ENCODE measurements around the gene ADD2.
"Not testable (repeated sequence)": the region's sequence is repeated elsewhere in the genome, so short reads cannot be mapped to it uniquely, and the experiment has no call there.

ADD2 gene

GRCh38 chr2:70753902-70754301 is 14.1 kb downstream of the ADD2 start:
- no peak for DNase-seq (ENCODE audit: low read depth in 1 of 2, low spot score in 1 of 2)

GRCh38 chr2:70753031-70753430 is 15.0 kb downstream of the ADD2 start:
- no peak for DNase-seq (ENCODE audit: low read depth in 1 of 2, low spot score in 1 of 2)

GRCh38 chr2:70752396-70752795 is 15.6 kb downstream of the ADD2 start:
- DNase-seq (ENCODE audit: low read depth in 1 of 2, low spot score in 1 of 2), result no peak

GRCh38 chr2:70751881-70752280 is 16.1 kb downstream of the ADD2 start:
- DNase-seq (ENCODE audit: low read depth in 1 of 2, low spot score in 1 of 2), result no peak

DNA sequence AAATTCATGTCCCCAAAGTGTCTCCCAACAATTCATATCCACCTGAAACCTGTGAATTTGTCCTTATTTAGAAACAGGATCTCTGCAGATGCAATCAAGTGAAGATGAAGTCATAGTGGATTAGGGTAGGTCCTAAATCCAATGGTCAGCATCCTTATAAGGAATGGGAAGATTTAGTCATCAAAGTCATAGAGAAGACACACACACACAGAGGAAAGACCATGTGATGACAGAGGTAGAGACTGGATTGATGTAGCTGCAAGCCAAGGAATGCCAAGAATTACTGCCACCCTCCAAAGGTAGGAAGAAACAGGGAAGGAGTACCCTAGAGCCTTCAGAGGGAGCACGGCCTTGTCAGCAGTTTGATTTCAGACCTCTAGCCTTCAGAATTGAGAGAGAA is 17.7 kb downstream of the ADD2 start:
- no peak for DNase-seq (ENCODE audit: low read depth in 1 of 2, low spot score in 1 of 2)

DNA sequence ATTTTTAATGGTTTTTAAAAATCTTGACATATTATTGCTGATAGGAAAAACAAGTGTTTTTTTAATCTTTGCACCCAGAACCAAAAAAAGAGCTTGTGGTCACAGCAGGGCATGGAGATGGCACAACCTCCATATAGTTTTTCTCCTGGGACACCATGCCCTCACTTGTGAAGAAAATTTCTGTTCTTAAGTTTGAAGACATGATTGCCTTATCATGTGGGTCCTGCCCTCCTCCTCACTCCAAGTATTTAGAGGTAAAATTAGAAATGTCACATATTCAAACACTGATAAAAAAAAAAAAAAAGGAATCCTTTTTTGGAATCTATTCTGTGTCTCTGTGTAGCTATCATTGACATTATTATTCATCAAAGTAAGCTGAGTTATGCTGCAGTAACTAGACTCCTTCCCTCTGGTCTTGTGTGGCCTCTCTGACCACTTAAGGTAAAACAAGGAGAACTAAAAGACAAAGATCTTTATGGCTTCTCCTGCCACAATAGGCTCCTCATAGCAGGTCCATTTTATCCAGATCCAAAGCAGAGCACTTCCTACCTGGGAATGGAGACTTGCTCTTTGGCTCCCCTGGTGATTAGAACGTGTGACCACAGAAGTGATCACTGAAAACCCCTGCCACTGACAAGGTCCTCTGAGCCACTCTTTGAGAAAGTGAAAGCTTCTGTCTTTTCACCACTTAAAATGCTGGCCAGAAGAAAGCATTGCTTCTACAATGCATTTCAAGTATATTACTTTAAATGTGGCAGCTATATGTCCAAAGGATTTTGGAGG is 19.8 kb downstream of the ADD2 start:
- no peak for DNase-seq (ENCODE audit: low read depth in 1 of 2, low spot score in 1 of 2)

DNA sequence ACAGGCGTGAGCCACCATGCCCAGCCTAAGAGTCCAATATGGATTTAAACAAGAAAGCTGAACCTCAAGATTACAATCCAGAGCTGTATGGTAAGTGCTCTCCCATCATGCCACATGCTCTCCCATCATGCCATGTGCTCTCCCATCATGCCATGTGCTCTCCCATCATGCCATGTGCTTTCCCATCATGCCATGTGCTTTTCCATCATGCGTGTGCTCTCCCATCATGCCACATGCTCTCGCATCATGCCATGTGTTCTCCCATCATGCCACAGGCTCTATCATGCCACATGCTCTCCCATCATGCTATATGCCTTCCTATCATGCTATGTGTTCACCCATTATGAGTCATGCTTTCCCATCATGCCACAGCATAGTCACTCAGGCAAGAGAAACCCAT is 20.7 kb downstream of the ADD2 start:
- no peak for DNase-seq (ENCODE audit: low read depth in 1 of 2, low spot score in 1 of 2)

DNA sequence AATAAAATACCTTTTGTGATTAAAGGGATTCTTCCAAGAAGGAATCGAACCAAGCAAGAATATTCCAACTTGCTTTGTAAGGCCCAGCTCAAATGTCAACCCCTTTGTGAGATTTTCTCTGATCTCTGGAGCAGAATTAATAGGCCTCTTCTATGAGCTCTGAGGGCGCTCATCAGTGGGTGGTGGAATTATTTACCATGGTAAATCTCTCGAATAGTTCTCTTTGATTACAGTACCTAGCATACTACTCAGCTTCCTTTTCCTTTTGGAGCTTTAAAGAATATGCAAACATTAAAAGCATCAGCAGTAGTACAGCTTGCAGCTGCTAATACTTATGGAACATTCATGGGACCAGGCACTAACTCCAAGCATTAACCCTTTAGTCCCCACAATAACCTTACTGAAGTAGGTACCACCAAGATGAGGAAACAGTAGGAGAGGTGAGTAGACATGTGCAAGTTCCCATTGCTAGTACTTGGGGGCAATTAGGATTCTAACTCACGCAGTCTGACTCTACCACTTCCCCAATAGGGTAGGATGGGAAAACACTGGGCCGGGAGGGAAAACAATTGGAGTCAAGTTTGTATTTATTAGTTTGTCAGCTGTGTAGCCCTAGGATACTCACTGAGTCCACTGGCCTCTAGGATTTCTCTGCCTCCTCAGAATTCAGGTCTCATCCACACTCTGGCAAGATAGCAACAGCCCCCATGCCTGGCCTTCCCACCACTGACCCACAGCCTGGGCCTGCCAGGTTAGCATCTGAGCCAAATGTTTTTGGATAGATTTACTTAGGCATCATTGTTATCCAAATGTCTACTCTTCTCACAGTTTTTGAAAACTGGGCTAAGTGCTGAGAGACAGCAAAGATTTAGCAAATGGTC is 21.7 kb downstream of the ADD2 start:
- DNase-seq (ENCODE audit: low read depth in 1 of 2, low spot score in 1 of 2), result no peak

- DNase-seq (ENCODE audit: low read depth in 1 of 2, low spot score in 1 of 2), result no peak
Measured at GRCh38 chr2:70745276-70745825, 22.6 kb downstream of the ADD2 start.

DNA sequence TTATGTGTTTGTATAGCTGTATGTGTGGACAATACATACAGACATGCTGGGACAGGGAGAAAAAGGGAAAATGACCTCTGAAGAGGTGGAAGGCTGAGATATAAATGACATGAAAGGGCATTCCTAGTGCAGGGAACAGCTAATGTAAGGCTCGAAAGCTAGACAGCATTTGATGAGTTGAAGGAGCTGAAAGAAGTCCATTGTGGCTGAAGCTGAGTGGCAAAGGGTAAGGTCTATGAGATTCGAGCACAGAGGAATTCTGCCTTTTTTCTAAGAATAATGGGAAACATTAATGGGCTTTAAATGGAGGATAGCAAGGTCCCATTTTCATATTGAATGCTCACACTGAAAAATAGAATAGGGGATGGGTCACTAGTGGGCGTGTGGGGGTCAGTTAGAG is 23.6 kb downstream of the ADD2 start:
- DNase-seq (ENCODE audit: low read depth in 1 of 2, low spot score in 1 of 2), result no peak

- DNase-seq (ENCODE audit: low read depth in 1 of 2, low spot score in 1 of 2), result no peak
Measured at GRCh38 chr2:70743677-70744076, 24.3 kb downstream of the ADD2 start.

GRCh38 chr2:70743068-70743467 is 24.9 kb downstream of the ADD2 start:
- DNase-seq (ENCODE audit: low read depth in 1 of 2, low spot score in 1 of 2), result no peak

DNA sequence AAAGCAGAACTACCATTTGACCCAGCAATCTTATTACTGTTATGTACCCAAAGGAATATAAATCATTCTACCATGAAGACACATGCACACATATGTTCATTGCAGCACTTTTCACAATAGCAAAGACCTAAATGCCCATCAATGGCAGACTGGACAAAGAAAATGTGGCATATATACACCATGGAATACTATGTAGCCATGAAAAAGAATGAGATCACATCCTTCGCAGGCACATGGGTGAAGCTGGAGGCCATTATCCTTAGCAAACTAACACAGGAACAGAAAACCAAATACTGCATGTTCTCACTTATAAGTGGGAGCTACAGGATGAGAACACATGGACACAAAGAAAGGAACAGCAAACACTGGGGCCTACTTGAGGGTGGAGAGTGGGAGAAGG is 28.5 kb downstream of the ADD2 start:
- not testable (repeated sequence) for DNase-seq (ENCODE audit: low read depth in 1 of 2, low spot score in 1 of 2)

DNA sequence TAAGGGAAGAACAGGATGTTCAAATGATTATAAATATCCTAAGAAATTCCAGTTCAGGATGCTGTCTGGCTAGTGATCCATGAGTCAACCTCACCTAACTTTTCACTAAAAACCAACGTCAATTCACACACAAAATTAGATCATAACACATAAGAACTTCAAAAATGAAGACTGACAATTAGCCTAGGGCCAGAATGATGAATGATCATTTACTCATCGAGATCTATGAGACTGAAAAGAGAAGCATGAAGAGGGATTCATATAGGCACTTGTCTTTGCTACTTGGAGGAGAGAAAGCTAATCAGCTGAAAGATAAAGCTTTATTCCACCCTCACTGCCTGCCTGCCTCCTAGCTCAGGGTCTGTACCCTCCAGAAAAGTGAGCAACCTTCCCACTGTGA is 29.8 kb downstream of the ADD2 start:
- no peak for DNase-seq (ENCODE audit: low read depth in 1 of 2, low spot score in 1 of 2)

- no peak for DNase-seq (ENCODE audit: low read depth in 1 of 2, low spot score in 1 of 2)
Measured at GRCh38 chr2:70735071-70735470, 32.9 kb downstream of the ADD2 start.

DNA sequence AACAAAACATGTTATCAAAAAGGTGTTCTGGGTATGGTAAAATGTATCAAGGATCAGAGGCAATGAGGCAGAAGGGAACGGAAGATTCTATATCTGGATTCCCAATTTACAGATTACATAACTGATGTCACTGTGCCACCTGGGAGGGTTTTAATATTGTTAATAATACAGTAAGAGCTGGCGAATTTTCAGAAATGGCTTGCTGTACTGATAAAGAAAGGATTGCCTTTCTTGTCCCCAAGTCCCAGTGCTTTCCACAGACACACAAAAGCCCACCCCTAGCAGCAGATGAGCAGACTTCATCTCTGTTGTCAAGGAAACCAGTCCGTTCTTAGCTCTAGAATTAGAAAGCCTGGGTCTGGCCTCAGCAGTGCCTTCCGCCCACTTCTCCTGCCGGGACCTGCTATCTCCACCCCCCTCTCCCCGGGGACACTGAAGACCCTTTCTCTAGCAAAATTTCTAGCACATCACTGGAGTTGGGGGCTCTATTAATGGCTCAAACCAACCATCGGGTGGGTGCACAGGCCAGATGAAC is 34.3 kb downstream of the ADD2 start:
- no peak for DNase-seq (ENCODE audit: low read depth in 1 of 2, low spot score in 1 of 2)

DNA sequence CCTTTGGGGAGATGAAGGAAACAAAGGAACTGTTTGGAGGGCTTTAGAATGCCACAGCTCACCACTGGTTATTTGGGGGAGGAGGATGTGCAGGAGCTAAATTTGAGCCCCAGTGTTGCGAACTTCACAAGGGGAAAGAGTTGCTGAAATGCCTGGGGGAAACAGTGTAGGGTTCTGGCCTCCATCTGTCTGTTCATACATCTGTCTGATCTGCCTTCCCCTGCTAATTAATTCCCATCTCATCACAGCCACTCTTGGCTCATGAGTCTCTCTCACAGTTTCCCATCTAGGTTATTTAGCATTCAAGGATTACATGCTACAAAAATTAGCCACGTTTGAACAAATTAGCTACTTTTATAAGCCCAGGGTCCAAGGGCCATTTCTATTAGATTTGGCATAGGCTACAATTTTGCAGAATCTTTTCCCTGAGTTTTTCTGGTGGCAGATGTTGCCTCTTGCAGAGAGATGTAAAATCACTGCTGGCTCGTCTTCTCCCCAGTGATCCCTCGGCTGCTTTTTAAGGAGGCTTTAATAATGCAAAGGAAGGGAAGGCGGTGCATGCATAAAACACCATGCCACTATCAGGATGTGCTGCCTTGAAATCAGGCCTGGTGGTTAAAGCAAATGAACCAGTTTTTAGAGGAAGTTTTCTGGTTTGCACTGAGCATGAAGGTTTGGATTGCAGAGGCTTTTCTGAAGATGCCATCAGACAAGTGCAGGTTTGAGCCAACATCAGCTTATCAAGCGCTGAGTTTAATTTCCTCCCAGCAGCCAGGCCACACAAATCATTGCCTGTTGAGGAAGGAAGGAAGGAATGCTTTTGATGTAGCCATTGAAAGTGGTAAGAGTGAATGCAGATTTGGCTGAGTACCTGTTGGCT is 35.0 kb downstream of the ADD2 start:
- no peak for DNase-seq (ENCODE audit: low read depth in 1 of 2, low spot score in 1 of 2)

- DNase-seq (ENCODE audit: low read depth in 1 of 2, low spot score in 1 of 2), result no peak
Measured at GRCh38 chr2:70730730-70731129, 37.3 kb downstream of the ADD2 start.

GRCh38 chr2:70729647-70730046 is 38.4 kb downstream of the ADD2 start:
- no peak for DNase-seq (ENCODE audit: low read depth in 1 of 2, low spot score in 1 of 2)

GRCh38 chr2:70728128-70728527 is 39.9 kb downstream of the ADD2 start:
- no peak for DNase-seq (ENCODE audit: low read depth in 1 of 2, low spot score in 1 of 2)

Measured in stimulated activated CD4-positive, alpha-beta T cell treated with anti-CD3 and anti-CD28 coated beads, Interleukin-15, amount 100 ng/mL, for 1 hour (primary cell).